Liver (tissue), 9 donors: ENCODE results near the gene ST14. TPM values are rescaled to one million over a fixed set of nuclear protein-coding genes. Genes with fewer than 3 reads are reported as not detected.

Experiments used
- DNase-seq: peaks from one replicate; pipeline ENCODE4 v3.0.0-alpha.2; 2017; ENCODE audit warnings: low spot score
- H3K27ac ChIP-seq, 2 donors: one replicate each; pipeline ENCODE4 v1.7.0; 2013; ENCODE audit warnings: inconsistent platforms in 2 of 2, low read length in 2 of 2, control low read depth in 1 of 2, low read depth in 1 of 2, mild to moderate bottlenecking in 1 of 2
- H3K27me3 ChIP-seq, 4 donors: one replicate each; pipeline versions ENCODE4 v1.6.1 to v1.7.0; 2013; ENCODE audit warnings: low read length in 3 of 4, inconsistent platforms in 1 of 4, mild to moderate bottlenecking in 1 of 4, moderate library complexity in 1 of 4; ENCODE audit not compliant: control insufficient read depth in 4 of 4, insufficient read depth in 4 of 4
- H3K36me3 ChIP-seq, 4 donors: one replicate each; pipeline versions ENCODE4 v1.6.1 to v1.7.0; 2013; ENCODE audit warnings: low read length in 3 of 4, mild to moderate bottlenecking in 3 of 4, low read depth in 1 of 4, moderate library complexity in 1 of 4; ENCODE audit not compliant: control insufficient read depth in 4 of 4, insufficient read depth in 3 of 4
- H3K4me1 ChIP-seq, 4 donors: one replicate each; pipeline versions ENCODE4 v1.6.1 to v1.7.0; 2013; ENCODE audit warnings: low read length in 3 of 4, mild to moderate bottlenecking in 3 of 4, moderate library complexity in 1 of 4; ENCODE audit not compliant: control insufficient read depth in 4 of 4, insufficient read depth in 4 of 4
- H3K4me3 ChIP-seq, 3 donors: one replicate each; pipeline versions ENCODE4 v1.6.1 to v1.7.0; 2013; ENCODE audit warnings: low read length in 3 of 3, control low read depth in 1 of 3, low read depth in 1 of 3, mild to moderate bottlenecking in 1 of 3
- H3K9ac ChIP-seq, 2 donors: one replicate each; pipeline ENCODE4 v1.7.0; 2013; ENCODE audit warnings: low read length in 2 of 2, mild to moderate bottlenecking in 2 of 2, moderate library complexity in 2 of 2, control low read depth in 1 of 2, low read depth in 1 of 2
- H3K9me3 ChIP-seq, 4 donors: one replicate each; pipeline versions ENCODE4 v1.6.1 to v1.7.0; 2013; ENCODE audit warnings: low read length in 3 of 4; ENCODE audit not compliant: control insufficient read depth in 4 of 4
- ATF3 ChIP-seq: IDR thresholded peaks from 2 replicates; pipeline ENCODE4 v1.6.1; 2016; ENCODE audit warnings: antibody characterized with exemption
- EGR1 ChIP-seq, 2 donors: IDR thresholded peaks; 2 replicates each; pipeline ENCODE4 v1.6.1; 2016 to 2018; ENCODE audit warnings: antibody characterized with exemption in 2 of 2, low read depth in 2 of 2
- FOXA1 ChIP-seq: IDR thresholded peaks from 2 replicates; pipeline ENCODE4 v1.6.1; 2016; ENCODE audit warnings: antibody characterized with exemption
- FOXA2 ChIP-seq: IDR thresholded peaks from 2 replicates; pipeline ENCODE4 v1.6.1; 2016; ENCODE audit warnings: antibody characterized with exemption
- GABPA ChIP-seq, 2 donors: IDR thresholded peaks in 1 of 2; conservative IDR thresholded peaks in 1 of 2; 2 replicates each; pipeline ENCODE4 v1.6.1; 2016; ENCODE audit warnings: antibody characterized with exemption in 2 of 2, mild to moderate bottlenecking in 1 of 2, moderate library complexity in 1 of 2
- HNF4G ChIP-seq: IDR thresholded peaks from 2 replicates; pipeline ENCODE4 v1.6.1; 2016; ENCODE audit warnings: antibody characterized with exemption
- JUND ChIP-seq, 2 donors: IDR thresholded peaks; 2 replicates each; pipeline ENCODE4 v1.6.1; 2016; ENCODE audit warnings: antibody characterized with exemption in 2 of 2
- RAD21 ChIP-seq, 2 donors: IDR thresholded peaks; 2 replicates each; pipeline ENCODE4 v1.6.1; 2016; ENCODE audit warnings: antibody characterized with exemption in 2 of 2, mild to moderate bottlenecking in 2 of 2
- RXRA ChIP-seq, 2 donors: IDR thresholded peaks; 2 replicates each; pipeline ENCODE4 v1.6.1; 2017 to 2018; ENCODE audit warnings: antibody characterized with exemption in 2 of 2, mild to moderate bottlenecking in 1 of 2
- YY1 ChIP-seq: IDR thresholded peaks from 2 replicates; pipeline ENCODE4 v1.6.1; 2016; ENCODE audit warnings: antibody characterized with exemption, mild to moderate bottlenecking
- WGBS: extraction: QIAGEN DNeasy Blood & Tissue Kit; methylation state at CpG from one replicate; pipeline ENCODE4 v1.1.7; 2013; 5-methylcytosine and 5-hydroxymethylcytosine counted together
- polyA plus RNA-seq, 2 donors: library from polyadenylated mRNA; stranded (reverse) in 1 of 2; unstranded in 1 of 2; fragments of 200-250 nt in 1 of 2; fragments of >200 nt in 1 of 2; fragmentation: Nextera tagmentation in 1 of 2; extraction: Ambion mirVana in 1 of 2; gene quantifications; one replicate each; pipeline versions ENCODE4 v1.2.1 to v1.2.3, GENCODE V29; 2013 to 2015
- total RNA-seq, 2 donors: library from RNA; depleted of rRNA; stranded (reverse); fragments of >200 nt; gene quantifications; one replicate each; pipeline ENCODE4 v1.2.3, GENCODE V29; 2014
- TF ChIP-seq, protein P1 (sequence below): IDR thresholded peaks from 2 replicates; pipeline ENCODE4 v1.6.1; 2016; ENCODE audit warnings: antibody characterized with exemption
- TF ChIP-seq, protein P2 (sequence below): IDR thresholded peaks from 2 replicates; pipeline ENCODE4 v1.6.1; 2016; ENCODE audit warnings: antibody characterized with exemption, mild to moderate bottlenecking
- donor health status: healthy.
- donor health status: healthy.
- donor health status: healthy.
- donor health status: healthy.
- donor health status: healthy.

ST14 gene
- total and polyA plus RNA-seq, 4 donors = 2.8 to 5.9 (median 4.5) TPM

DNA sequence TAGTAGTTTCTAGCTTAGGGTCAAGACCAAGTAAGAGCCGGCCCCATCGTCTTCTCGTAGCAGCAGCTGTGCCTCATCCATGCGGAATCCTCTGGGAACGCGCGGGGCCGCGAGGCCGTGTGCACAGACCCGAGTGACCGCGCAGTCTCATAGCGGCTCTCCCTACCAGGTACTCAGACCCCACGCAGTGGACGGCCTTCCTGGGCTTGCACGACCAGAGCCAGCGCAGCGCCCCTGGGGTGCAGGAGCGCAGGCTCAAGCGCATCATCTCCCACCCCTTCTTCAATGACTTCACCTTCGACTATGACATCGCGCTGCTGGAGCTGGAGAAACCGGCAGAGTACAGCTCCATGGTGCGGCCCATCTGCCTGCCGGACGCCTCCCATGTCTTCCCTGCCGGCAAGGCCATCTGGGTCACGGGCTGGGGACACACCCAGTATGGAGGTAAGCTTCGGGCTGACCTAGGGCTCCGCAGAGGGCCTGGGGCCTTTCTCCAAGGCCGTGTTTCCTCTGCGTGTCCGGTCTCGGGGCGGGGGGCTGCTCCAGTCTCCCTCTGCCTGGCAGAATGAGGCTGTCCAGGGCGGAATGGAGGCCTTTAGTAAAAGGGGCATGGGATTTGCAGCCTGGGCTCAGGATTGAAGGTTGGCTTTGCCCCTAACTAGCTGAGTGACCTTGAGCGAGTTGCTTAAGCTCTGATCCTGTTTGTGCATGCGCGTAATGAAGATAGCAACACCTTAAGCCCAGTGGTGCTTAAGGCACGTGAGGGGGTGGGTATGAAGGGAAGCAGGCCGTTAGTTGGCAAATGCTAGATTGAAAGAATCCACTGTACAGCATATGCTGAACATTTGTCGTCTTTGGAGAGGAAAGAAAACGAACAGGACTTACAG, 48.9 kb downstream of the ST14 start:
- Histone ChIP-seq H3K9me3 (no peaks in the 10 kb centered on the region), H3K4me1 (peaks cover 0 to 3% (median 0%) of the 10 kb centered on the region in 4 donors), H3K27me3 (no peaks in the 10 kb centered on the region), H3K9ac (no peak overlapping the region), H3K27ac (no peak overlapping the region), H3K4me3 (no peak overlapping the region), H3K36me3 (no peaks in the 10 kb centered on the region)
- TF ChIP-seq YY1 (no peak), JUND (IDR thresholded peaks at IDR 0.05) (no peak), RAD21 (IDR thresholded peaks at IDR 0.05) (no peak), FOXA1 (no peak), FOXA2 (no peak), GABPA (IDR thresholded peaks at IDR 0.05 in 1 of 2, conservative IDR thresholded peaks at IDR 0.05 in 1 of 2) (no peak)
- no peak for DNase-seq
- 95% methylated on average over 45 of the region's 45 CpGs for WGBS

DNA sequence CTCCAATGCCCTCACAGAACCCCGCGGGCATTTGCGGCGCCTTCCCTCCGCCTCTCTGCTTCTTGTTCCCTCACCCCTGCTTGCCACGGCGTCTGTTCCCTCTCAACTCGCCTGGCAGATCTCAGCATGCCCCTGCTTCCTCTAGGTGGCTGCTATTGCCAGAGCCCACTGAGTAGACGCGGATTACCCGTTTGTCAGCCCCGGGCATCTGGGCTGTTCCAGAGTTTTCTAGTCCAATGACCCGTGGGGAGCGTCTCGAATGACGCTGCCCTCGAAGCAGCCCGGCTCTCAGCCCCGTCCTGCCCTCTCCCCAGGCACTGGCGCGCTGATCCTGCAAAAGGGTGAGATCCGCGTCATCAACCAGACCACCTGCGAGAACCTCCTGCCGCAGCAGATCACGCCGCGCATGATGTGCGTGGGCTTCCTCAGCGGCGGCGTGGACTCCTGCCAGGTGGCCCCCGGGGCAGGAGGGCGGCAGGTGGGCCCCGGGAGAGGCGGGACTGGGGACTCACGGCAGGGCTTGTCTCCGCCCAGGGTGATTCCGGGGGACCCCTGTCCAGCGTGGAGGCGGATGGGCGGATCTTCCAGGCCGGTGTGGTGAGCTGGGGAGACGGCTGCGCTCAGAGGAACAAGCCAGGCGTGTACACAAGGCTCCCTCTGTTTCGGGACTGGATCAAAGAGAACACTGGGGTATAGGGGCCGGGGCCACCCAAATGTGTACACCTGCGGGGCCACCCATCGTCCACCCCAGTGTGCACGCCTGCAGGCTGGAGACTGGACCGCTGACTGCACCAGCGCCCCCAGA, 49.7 kb downstream of the ST14 start:
- Histone ChIP-seq H3K4me1 (peaks cover 0 to 3% (median 0%) of the 10 kb centered on the region in 4 donors), H3K27me3 (no peaks in the 10 kb centered on the region), H3K27ac (no peak overlapping the region), H3K4me3 (no peak overlapping the region), H3K9ac (no peak overlapping the region), H3K9me3 (no peaks in the 10 kb centered on the region), H3K36me3 (no peaks in the 10 kb centered on the region)
- 95% methylated on average over 53 of the region's 53 CpGs for WGBS
- DNase-seq = peak; percentile 29
- TF ChIP-seq, protein P1, sequence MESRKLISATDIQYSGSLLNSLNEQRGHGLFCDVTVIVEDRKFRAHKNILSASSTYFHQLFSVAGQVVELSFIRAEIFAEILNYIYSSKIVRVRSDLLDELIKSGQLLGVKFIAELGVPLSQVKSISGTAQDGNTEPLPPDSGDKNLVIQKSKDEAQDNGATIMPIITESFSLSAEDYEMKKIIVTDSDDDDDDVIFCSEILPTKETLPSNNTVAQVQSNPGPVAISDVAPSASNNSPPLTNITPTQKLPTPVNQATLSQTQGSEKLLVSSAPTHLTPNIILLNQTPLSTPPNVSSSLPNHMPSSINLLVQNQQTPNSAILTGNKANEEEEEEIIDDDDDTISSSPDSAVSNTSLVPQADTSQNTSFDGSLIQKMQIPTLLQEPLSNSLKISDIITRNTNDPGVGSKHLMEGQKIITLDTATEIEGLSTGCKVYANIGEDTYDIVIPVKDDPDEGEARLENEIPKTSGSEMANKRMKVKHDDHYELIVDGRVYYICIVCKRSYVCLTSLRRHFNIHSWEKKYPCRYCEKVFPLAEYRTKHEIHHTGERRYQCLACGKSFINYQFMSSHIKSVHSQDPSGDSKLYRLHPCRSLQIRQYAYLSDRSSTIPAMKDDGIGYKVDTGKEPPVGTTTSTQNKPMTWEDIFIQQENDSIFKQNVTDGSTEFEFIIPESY = no peak
- TF ChIP-seq RAD21 (IDR thresholded peaks at IDR 0.05) = no peak
- TF ChIP-seq, protein P2, sequence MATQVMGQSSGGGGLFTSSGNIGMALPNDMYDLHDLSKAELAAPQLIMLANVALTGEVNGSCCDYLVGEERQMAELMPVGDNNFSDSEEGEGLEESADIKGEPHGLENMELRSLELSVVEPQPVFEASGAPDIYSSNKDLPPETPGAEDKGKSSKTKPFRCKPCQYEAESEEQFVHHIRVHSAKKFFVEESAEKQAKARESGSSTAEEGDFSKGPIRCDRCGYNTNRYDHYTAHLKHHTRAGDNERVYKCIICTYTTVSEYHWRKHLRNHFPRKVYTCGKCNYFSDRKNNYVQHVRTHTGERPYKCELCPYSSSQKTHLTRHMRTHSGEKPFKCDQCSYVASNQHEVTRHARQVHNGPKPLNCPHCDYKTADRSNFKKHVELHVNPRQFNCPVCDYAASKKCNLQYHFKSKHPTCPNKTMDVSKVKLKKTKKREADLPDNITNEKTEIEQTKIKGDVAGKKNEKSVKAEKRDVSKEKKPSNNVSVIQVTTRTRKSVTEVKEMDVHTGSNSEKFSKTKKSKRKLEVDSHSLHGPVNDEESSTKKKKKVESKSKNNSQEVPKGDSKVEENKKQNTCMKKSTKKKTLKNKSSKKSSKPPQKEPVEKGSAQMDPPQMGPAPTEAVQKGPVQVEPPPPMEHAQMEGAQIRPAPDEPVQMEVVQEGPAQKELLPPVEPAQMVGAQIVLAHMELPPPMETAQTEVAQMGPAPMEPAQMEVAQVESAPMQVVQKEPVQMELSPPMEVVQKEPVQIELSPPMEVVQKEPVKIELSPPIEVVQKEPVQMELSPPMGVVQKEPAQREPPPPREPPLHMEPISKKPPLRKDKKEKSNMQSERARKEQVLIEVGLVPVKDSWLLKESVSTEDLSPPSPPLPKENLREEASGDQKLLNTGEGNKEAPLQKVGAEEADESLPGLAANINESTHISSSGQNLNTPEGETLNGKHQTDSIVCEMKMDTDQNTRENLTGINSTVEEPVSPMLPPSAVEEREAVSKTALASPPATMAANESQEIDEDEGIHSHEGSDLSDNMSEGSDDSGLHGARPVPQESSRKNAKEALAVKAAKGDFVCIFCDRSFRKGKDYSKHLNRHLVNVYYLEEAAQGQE = no peak
- TF ChIP-seq RXRA (IDR thresholded peaks at IDR 0.05) = no peak
- TF ChIP-seq HNF4G = no peak
- TF ChIP-seq JUND (IDR thresholded peaks at IDR 0.05) = no peak
- no peak for TF ChIP-seq EGR1 (IDR thresholded peaks at IDR 0.05; ENCODE audit: low read depth in 2 of 2)
- TF ChIP-seq FOXA1 = no peak
- no peak for TF ChIP-seq ATF3
